ENCODE results near the gene PARP4. TPM values are rescaled to one million over a fixed set of nuclear protein-coding genes. Genes with fewer than 3 reads are reported as not detected.
A peak's percentile ranks its signal among the peaks of the same experiment; 100 is the strongest.
"Not testable (repeated sequence)": the region's sequence is repeated elsewhere in the genome, so short reads cannot be mapped to it uniquely, and the experiment has no call there.

PARP4 gene
- total RNA-seq, 2 donors from 2014 or later: 35.7 to 51.8 TPM

- Histone ChIP-seq H3K36me3 (ENCODE audit: control insufficient read depth, insufficient read depth, low read length) (no peaks in the 10 kb centered on the region), H3K4me3 (ENCODE audit: low read length) (no peak overlapping the region), H3K4me1 (ENCODE audit: control insufficient read depth, insufficient read depth, low read length) (no peaks in the 10 kb centered on the region), H3K27ac (ENCODE audit: low read depth, low read length) (no peak overlapping the region), H3K9ac (ENCODE audit: extremely low read depth, low read length, poor library complexity, severe bottlenecking) (no peak overlapping the region), H3K27me3 (ENCODE audit: control insufficient read depth, insufficient read depth, low read length, poor library complexity, severe bottlenecking) (no peaks in the 10 kb centered on the region), H3K9me3 (ENCODE audit: control insufficient read depth, low read length) (no peaks in the 10 kb centered on the region)
- H3K4me1 Mint-ChIP-seq: no peaks in the 10 kb centered on the region
- H3K4me3 Mint-ChIP-seq: no peak overlapping the region
- TF ChIP-seq CTCF (conservative IDR thresholded peaks at IDR 0.05): no peak
- H3K36me3 Mint-ChIP-seq (ENCODE audit: low read depth): no peaks in the 10 kb centered on the region
- no peak overlapping the region for H3K27ac Mint-ChIP-seq
- peaks cover 4% of the 10 kb centered on the region for H3K27me3 Mint-ChIP-seq (ENCODE audit: insufficient read depth)
- no peak for DNase-seq
- peaks cover 31% of the 10 kb centered on the region for H3K9me3 Mint-ChIP-seq
- 89 to 93% methylated on average over 3 to 5 of the region's 5 CpGs for WGBS, 2 experiments (ENCODE audit: insufficient coverage in 1 of 2, insufficient read length in 1 of 2)
These were observed 44.5 kb upstream of the PARP4 start for GRCh38 chr13:24557081-24557480.

GRCh38 chr13:24553892-24554291, 41.3 kb upstream of the PARP4 start:
- not testable (repeated sequence) for DNase-seq; H3K4me3 Mint-ChIP-seq; H3K4me1 Mint-ChIP-seq; H3K9me3 ChIP-seq (ENCODE audit: control insufficient read depth, low read length); H3K4me3 ChIP-seq (ENCODE audit: low read length); H3K27me3 ChIP-seq (ENCODE audit: control insufficient read depth, insufficient read depth, low read length, poor library complexity, severe bottlenecking); H3K27ac Mint-ChIP-seq; H3K36me3 Mint-ChIP-seq (ENCODE audit: low read depth); H3K36me3 ChIP-seq (ENCODE audit: control insufficient read depth, insufficient read depth, low read length); H3K27ac ChIP-seq (ENCODE audit: low read depth, low read length); H3K9ac ChIP-seq (ENCODE audit: extremely low read depth, low read length, poor library complexity, severe bottlenecking); H3K4me1 ChIP-seq (ENCODE audit: control insufficient read depth, insufficient read depth, low read length)
- peaks cover 10% of the 10 kb centered on the region for H3K27me3 Mint-ChIP-seq (ENCODE audit: insufficient read depth)
- WGBS, 2 experiments (ENCODE audit: insufficient coverage in 1 of 2, insufficient read length in 1 of 2): 94 to 100% methylated on average over 2 to 5 of the region's 5 CpGs
- H3K9me3 Mint-ChIP-seq: peaks cover 25% of the 10 kb centered on the region

GRCh38 chr13:24541476-24542352, 29.1 kb upstream of the PARP4 start:
- not testable (repeated sequence) for H3K36me3 Mint-ChIP-seq (ENCODE audit: low read depth); H3K4me1 Mint-ChIP-seq; H3K9me3 Mint-ChIP-seq; H3K4me1 ChIP-seq (ENCODE audit: control insufficient read depth, insufficient read depth, low read length); H3K27ac ChIP-seq (ENCODE audit: low read depth, low read length); H3K36me3 ChIP-seq (ENCODE audit: control insufficient read depth, insufficient read depth, low read length); H3K9me3 ChIP-seq (ENCODE audit: control insufficient read depth, low read length); H3K9ac ChIP-seq (ENCODE audit: extremely low read depth, low read length, poor library complexity, severe bottlenecking); H3K27ac Mint-ChIP-seq
- Histone ChIP-seq H3K27me3 (ENCODE audit: control insufficient read depth, insufficient read depth, low read length, poor library complexity, severe bottlenecking) (peaks cover 38% of the 10 kb centered on the region), H3K4me3 (ENCODE audit: low read length) (peak overlapping the region; percentile 65)
- H3K4me3 Mint-ChIP-seq: peak overlapping the region; percentile 61
- peaks cover 46% of the 10 kb centered on the region for H3K27me3 Mint-ChIP-seq (ENCODE audit: insufficient read depth)
- WGBS, 2 experiments (ENCODE audit: insufficient coverage in 1 of 2, insufficient read length in 1 of 2): 15 to 29% methylated on average over 10 to 58 of the region's 73 CpGs
- peak; percentile 80 for DNase-seq

GRCh38 chr13:24541127-24541475, 28.5 kb upstream of the PARP4 start:
- H3K27me3 Mint-ChIP-seq (ENCODE audit: insufficient read depth): peaks cover 46% of the 10 kb centered on the region
- no peaks in the 10 kb centered on the region for H3K36me3 Mint-ChIP-seq (ENCODE audit: low read depth)
- H3K4me3 Mint-ChIP-seq: peak overlapping the region; percentile 61
- H3K27ac Mint-ChIP-seq: no peak overlapping the region
- H3K4me3 ChIP-seq (ENCODE audit: low read length): no peak overlapping the region
- H3K27ac ChIP-seq (ENCODE audit: low read depth, low read length): no peak overlapping the region
- no peaks in the 10 kb centered on the region for H3K36me3 ChIP-seq (ENCODE audit: control insufficient read depth, insufficient read depth, low read length)
- no peaks in the 10 kb centered on the region for H3K9me3 ChIP-seq (ENCODE audit: control insufficient read depth, low read length)
- no peak for TF ChIP-seq CTCF (conservative IDR thresholded peaks at IDR 0.05)
- H3K27me3 ChIP-seq (ENCODE audit: control insufficient read depth, insufficient read depth, low read length, poor library complexity, severe bottlenecking): peaks cover 38% of the 10 kb centered on the region
- DNase-seq: no peak
- no peak overlapping the region for H3K9ac ChIP-seq (ENCODE audit: extremely low read depth, low read length, poor library complexity, severe bottlenecking)
- H3K4me1 ChIP-seq (ENCODE audit: control insufficient read depth, insufficient read depth, low read length): no peaks in the 10 kb centered on the region
- no peaks in the 10 kb centered on the region for H3K4me1 Mint-ChIP-seq
- peaks cover 3% of the 10 kb centered on the region for H3K9me3 Mint-ChIP-seq
- WGBS, 2 experiments (ENCODE audit: insufficient coverage in 1 of 2, insufficient read length in 1 of 2): 60 to 71% methylated on average over 5 to 11 of the region's 11 CpGs

All from endodermal cell (in vitro differentiated cells).